ENCODE data around the gene CCDC142. TPM values are rescaled to one million over a fixed set of nuclear protein-coding genes. Genes with fewer than 3 reads are reported as not detected.

The CCDC142 gene
- total and polyA plus RNA-seq, 3 experiments from 2014 or later, result 9.7 to 22.8 (median 20.3) TPM

- H3K36me3 Mint-ChIP-seq, result peaks cover 10 to 17% (median 15%) of the 10 kb centered on the region in 3 donors
- H3K4me1 ChIP-seq (ENCODE audit: insufficient read depth, low read length), result no peaks in the 10 kb centered on the region
- no peak overlapping the region for H3K4me3 Mint-ChIP-seq
- DNase-seq, result no peak
- no peaks in the 10 kb centered on the region for H3K9me3 Mint-ChIP-seq
- peaks cover 12% of the 10 kb centered on the region for H3K36me3 ChIP-seq (ENCODE audit: insufficient read depth, low read length)
- no peaks in the 10 kb centered on the region for H3K9me3 ChIP-seq (ENCODE audit: low read length)
- ChIA-PET POLR2A (interaction anchor here (0.6 to 0.8 kb wide), 2 partner anchors 8 to 59 kb away, joined by 3 to 6 read pairs; no protein-coding TSS in a partner anchor), CTCF (interaction anchor here (1.2 kb wide), 1 partner anchor 40 kb away, joined by 3 read pairs; the partner anchor contains the start of genes CCDC142 and TTC31)
- H3K27me3 Mint-ChIP-seq, result peaks cover 31 to 34% of the 10 kb centered on the region in 2 donors
- H3K4me3 ChIP-seq (ENCODE audit: low read length), result no peak overlapping the region
- H3K4me1 Mint-ChIP-seq, result peaks cover 3 to 6% (median 4%) of the 10 kb centered on the region in 3 donors
- peaks cover 32% of the 10 kb centered on the region for H3K27me3 ChIP-seq (ENCODE audit: insufficient read depth, low read length, poor library complexity, severe bottlenecking)
- no peak overlapping the region for H3K27ac Mint-ChIP-seq
- no peak overlapping the region for H3K27ac ChIP-seq (ENCODE audit: low read depth, low read length)
These were observed 39.7 kb upstream of the CCDC142 start for GRCh38 chr2:74522516-74522915.

GRCh38 chr2:74516650-74517049, 33.9 kb upstream of the CCDC142 start:
- Mint-ChIP-seq H3K36me3 (no peaks in the 10 kb centered on the region), H3K4me3 (peak overlapping the region; percentile 66 to 84 (median 74)), H3K27me3 (peaks cover 58 to 75% of the 10 kb centered on the region in 2 donors), H3K27ac (peak overlapping the region in 2 of 8 donors; percentile 51 to 61), H3K9me3 (no peaks in the 10 kb centered on the region), H3K4me1 (peaks cover 15 to 32% (median 18%) of the 10 kb centered on the region in 3 donors)
- POLR2A ChIA-PET, result interaction anchor here (1.0 kb wide), 2 partner anchors 9 to 10 kb away, joined by 3 read pairs; partner anchors contain the start of gene PCGF1
- Histone ChIP-seq H3K4me3 (ENCODE audit: low read length) (no peak overlapping the region), H3K36me3 (ENCODE audit: insufficient read depth, low read length) (no peaks in the 10 kb centered on the region), H3K4me1 (ENCODE audit: insufficient read depth, low read length) (peaks cover 33% of the 10 kb centered on the region), H3K27ac (ENCODE audit: low read depth, low read length) (no peak overlapping the region), H3K9me3 (ENCODE audit: low read length) (no peaks in the 10 kb centered on the region), H3K27me3 (ENCODE audit: insufficient read depth, low read length, poor library complexity, severe bottlenecking) (peaks cover 76% of the 10 kb centered on the region)
- no peak for DNase-seq
- CTCF ChIA-PET, result interaction anchor here (2.0 kb wide), 1 partner anchor 34 kb away, joined by 6 read pairs; the partner anchor contains the start of genes CCDC142 and TTC31

- no peaks in the 10 kb centered on the region for H3K36me3 ChIP-seq (ENCODE audit: insufficient read depth, low read length)
- H3K27me3 ChIP-seq (ENCODE audit: insufficient read depth, low read length, poor library complexity, severe bottlenecking), result peaks cover 76% of the 10 kb centered on the region
- Mint-ChIP-seq H3K36me3 (no peaks in the 10 kb centered on the region), H3K4me1 (peaks cover 15 to 32% (median 18%) of the 10 kb centered on the region in 3 donors), H3K9me3 (no peaks in the 10 kb centered on the region), H3K4me3 (peak overlapping the region in 6 of 7 donors; percentile 66 to 86 (median 74)), H3K27ac (peak overlapping the region in 1 of 8 donors; percentile 61), H3K27me3 (peaks cover 61 to 79% of the 10 kb centered on the region in 2 donors)
- H3K4me3 ChIP-seq (ENCODE audit: low read length), result no peak overlapping the region
- CTCF ChIA-PET, result interaction anchor here (2.0 kb wide), 1 partner anchor 33 kb away, joined by 6 read pairs; the partner anchor contains the start of genes CCDC142 and TTC31
- H3K27ac ChIP-seq (ENCODE audit: low read depth, low read length), result no peak overlapping the region
- H3K4me1 ChIP-seq (ENCODE audit: insufficient read depth, low read length), result peaks cover 33% of the 10 kb centered on the region
- POLR2A ChIA-PET, result interaction anchor here (1.0 kb wide), 2 partner anchors 9 to 10 kb away, joined by 3 read pairs; partner anchors contain the start of gene PCGF1
- peak; percentile 28 to 78 (median 62) for DNase-seq
- no peaks in the 10 kb centered on the region for H3K9me3 ChIP-seq (ENCODE audit: low read length)
These were observed 33.3 kb upstream of the CCDC142 start for GRCh38 chr2:74515981-74516633.

- H3K4me3 ChIP-seq (ENCODE audit: low read length), result no peak overlapping the region
- no peaks in the 10 kb centered on the region for H3K36me3 ChIP-seq (ENCODE audit: insufficient read depth, low read length)
- peak in 1 of 5 donors; percentile 15 for DNase-seq
- no peaks in the 10 kb centered on the region for H3K9me3 ChIP-seq (ENCODE audit: low read length)
- H3K9me3 Mint-ChIP-seq, result no peaks in the 10 kb centered on the region
- peaks cover 15 to 32% (median 18%) of the 10 kb centered on the region in 3 donors for H3K4me1 Mint-ChIP-seq
- POLR2A ChIA-PET, result interaction anchor here (1.0 kb wide), 1 partner anchor 9 kb away, joined by 3 read pairs; no protein-coding TSS in a partner anchor
- peak overlapping the region in 1 of 8 donors; percentile 47 for H3K27ac Mint-ChIP-seq
- H3K4me3 Mint-ChIP-seq, result peak overlapping the region in 6 of 7 donors; percentile 60 to 85 (median 70)
- H3K36me3 Mint-ChIP-seq, result no peaks in the 10 kb centered on the region
- H3K27me3 Mint-ChIP-seq, result peaks cover 66 to 77% of the 10 kb centered on the region in 2 donors
- H3K4me1 ChIP-seq (ENCODE audit: insufficient read depth, low read length), result peaks cover 33% of the 10 kb centered on the region
- CTCF ChIA-PET, result interaction anchor here (1.6 kb wide), 1 partner anchor 15 kb away, joined by 3 read pairs; no protein-coding TSS in a partner anchor
- H3K27me3 ChIP-seq (ENCODE audit: insufficient read depth, low read length, poor library complexity, severe bottlenecking), result peaks cover 73% of the 10 kb centered on the region
- H3K27ac ChIP-seq (ENCODE audit: low read depth, low read length), result no peak overlapping the region
These were observed 32.6 kb upstream of the CCDC142 start for GRCh38 chr2:74515271-74515980.

GRCh38 chr2:74514368-74515270, 31.8 kb upstream of the CCDC142 start, which contains the start of gene TLX2:
TLX2 (plus strand) TSS chr2:74514450; CDS start chr2:74514807, 357 bp downstream.
- peaks cover 60 to 74% of the 10 kb centered on the region in 2 donors for H3K27me3 Mint-ChIP-seq
- peaks cover 66% of the 10 kb centered on the region for H3K27me3 ChIP-seq (ENCODE audit: insufficient read depth, low read length, poor library complexity, severe bottlenecking)
- H3K36me3 Mint-ChIP-seq, result no peaks in the 10 kb centered on the region
- POLR2A ChIA-PET, result no interaction called here
- peaks cover 33% of the 10 kb centered on the region for H3K4me1 ChIP-seq (ENCODE audit: insufficient read depth, low read length)
- peak in 1 of 5 donors; percentile 18 for DNase-seq
- no peaks in the 10 kb centered on the region for H3K36me3 ChIP-seq (ENCODE audit: insufficient read depth, low read length)
- no peaks in the 10 kb centered on the region for H3K9me3 ChIP-seq (ENCODE audit: low read length)
- H3K27ac ChIP-seq (ENCODE audit: low read depth, low read length), result no peak within 1 kb of the TSS
- peak within 1 kb of the TSS in 1 of 8 donors; percentile 29 for H3K27ac Mint-ChIP-seq
- H3K4me3 Mint-ChIP-seq, result peak within 1 kb of the TSS; percentile 48 to 85 (median 68)
- H3K4me3 ChIP-seq (ENCODE audit: low read length), result no peak within 1 kb of the TSS
- CTCF ChIA-PET, result interaction anchor here (1.6 kb wide), 1 partner anchor 14 kb away, joined by 3 read pairs; no protein-coding TSS in a partner anchor
- H3K9me3 Mint-ChIP-seq, result no peaks in the 10 kb centered on the region
- peaks cover 15 to 32% (median 18%) of the 10 kb centered on the region in 3 donors for H3K4me1 Mint-ChIP-seq

GRCh38 chr2:74513605-74514367, 31.0 kb upstream of the CCDC142 start:
- H3K27me3 Mint-ChIP-seq, result peaks cover 51 to 67% of the 10 kb centered on the region in 2 donors
- no peak overlapping the region for H3K4me3 ChIP-seq (ENCODE audit: low read length)
- peak overlapping the region; percentile 41 to 82 (median 48) for H3K4me3 Mint-ChIP-seq
- peak overlapping the region in 1 of 8 donors; percentile 29 for H3K27ac Mint-ChIP-seq
- peaks cover 58% of the 10 kb centered on the region for H3K27me3 ChIP-seq (ENCODE audit: insufficient read depth, low read length, poor library complexity, severe bottlenecking)
- H3K9me3 Mint-ChIP-seq, result no peaks in the 10 kb centered on the region
- H3K4me1 Mint-ChIP-seq, result peaks cover 17 to 34% (median 18%) of the 10 kb centered on the region in 3 donors
- ChIA-PET POLR2A (interaction anchor here (1.5 kb wide), 1 partner anchor 10 kb away, joined by 7 read pairs; no protein-coding TSS in a partner anchor), CTCF (interaction anchor here (1.6 kb wide), 1 partner anchor 13 kb away, joined by 3 read pairs; no protein-coding TSS in a partner anchor)
- H3K27ac ChIP-seq (ENCODE audit: low read depth, low read length), result no peak overlapping the region
- no peaks in the 10 kb centered on the region for H3K36me3 ChIP-seq (ENCODE audit: insufficient read depth, low read length)
- H3K9me3 ChIP-seq (ENCODE audit: low read length), result no peaks in the 10 kb centered on the region
- H3K36me3 Mint-ChIP-seq, result no peaks in the 10 kb centered on the region
- H3K4me1 ChIP-seq (ENCODE audit: insufficient read depth, low read length), result peaks cover 33% of the 10 kb centered on the region
- DNase-seq, result peak in 2 of 5 donors; percentile 7 to 25
